CD8-positive, alpha-beta memory T cell (primary cell): ENCODE data around the gene MAP7. TPM values are rescaled to one million over a fixed set of nuclear protein-coding genes. Genes with fewer than 3 reads are reported as not detected.
"Not testable (repeated sequence)": the region's sequence is repeated elsewhere in the genome, so short reads cannot be mapped to it uniquely, and the experiment has no call there.

Experiments used
- CTCF ChIA-PET: fragments of 350-600 bp; sonication (Branson Sonifier 250); formaldehyde crosslinking; loops from one replicate; lab custom pipeline; 2021; ENCODE audit warnings: antibody characterized with exemption; lab: Charles Lee
- POLR2A ChIA-PET: fragments of 350-600 bp; sonication (Branson Sonifier 250); formaldehyde crosslinking; loops from one replicate; lab custom pipeline; 2021; ENCODE audit warnings: antibody characterized with exemption; lab: Charles Lee
- DNase-seq, 5 donors: peaks; one replicate each; pipeline versions ENCODE4 v3.0.0 to v3.0.0-alpha.2; 2020 to 2022; ENCODE audit warnings: mixed read lengths in 1 of 5
- H3K27ac ChIP-seq: one replicate; pipeline ENCODE4 v1.7.0; 2013; ENCODE audit warnings: low read depth, mild to moderate bottlenecking, low read length, moderate library complexity
- H3K27me3 ChIP-seq: 2 replicates; pipeline ENCODE4 v1.7.0; 2013; ENCODE audit warnings: low read length, mild to moderate bottlenecking; ENCODE audit not compliant: insufficient read depth, poor library complexity, severe bottlenecking
- H3K36me3 ChIP-seq: 2 replicates; pipeline ENCODE4 v1.7.0; 2013; ENCODE audit warnings: mild to moderate bottlenecking, low read length, moderate library complexity; ENCODE audit not compliant: insufficient read depth
- H3K4me1 ChIP-seq: 2 replicates; pipeline ENCODE4 v1.7.0; 2013; ENCODE audit warnings: mild to moderate bottlenecking, low read length, moderate library complexity; ENCODE audit not compliant: insufficient read depth
- H3K4me3 ChIP-seq: 2 replicates; pipeline ENCODE4 v1.7.0; 2013; ENCODE audit warnings: mild to moderate bottlenecking, low read length
- H3K9me3 ChIP-seq: 2 replicates; pipeline ENCODE4 v1.7.0; 2013; ENCODE audit warnings: mild to moderate bottlenecking, low read length
- H3K27ac Mint-ChIP-seq, 8 donors: one replicate each; pipeline ENCODE4 v1.8.0; 2020 to 2021; ENCODE audit warnings: mixed read lengths in 8 of 8, mild to moderate bottlenecking in 6 of 8, inconsistent platforms in 3 of 8, moderate library complexity in 3 of 8
- H3K27me3 Mint-ChIP-seq, 2 donors: one replicate each; pipeline ENCODE4 v1.8.0; 2020 to 2021; ENCODE audit warnings: mixed read lengths in 2 of 2, mild to moderate bottlenecking in 1 of 2, moderate library complexity in 1 of 2
- H3K36me3 Mint-ChIP-seq, 3 donors: one replicate each; pipeline ENCODE4 v1.8.0; 2020 to 2021; ENCODE audit warnings: mixed read lengths in 3 of 3, inconsistent platforms in 1 of 3, mild to moderate bottlenecking in 1 of 3
- H3K4me1 Mint-ChIP-seq, 3 donors: one replicate each; pipeline ENCODE4 v1.8.0; 2020 to 2021; ENCODE audit warnings: mixed read lengths in 3 of 3, inconsistent platforms in 1 of 3, mild to moderate bottlenecking in 1 of 3
- H3K4me3 Mint-ChIP-seq, 7 donors: one replicate each; pipeline ENCODE4 v1.8.0; 2020 to 2021; ENCODE audit warnings: mixed read lengths in 7 of 7, mild to moderate bottlenecking in 6 of 7, moderate library complexity in 4 of 7, inconsistent platforms in 2 of 7
- H3K9me3 Mint-ChIP-seq, 5 donors: one replicate each; pipeline ENCODE4 v1.8.0; 2020 to 2022; ENCODE audit warnings: mixed read lengths in 5 of 5, mild to moderate bottlenecking in 3 of 5, moderate library complexity in 2 of 5, inconsistent platforms in 1 of 5
- polyA plus RNA-seq: library from polyadenylated mRNA; unstranded; fragments of 300-500 nt; fragmentation: Illumina TruSeq; gene quantifications from one replicate; pipeline ENCODE4 v1.2.3, GENCODE V29; 2021
- total RNA-seq, 2 experiments: library from RNA; stranded (reverse); gene quantifications; one replicate each; pipeline ENCODE4 v1.2.3, GENCODE V29; 2021

The MAP7 gene
- total and polyA plus RNA-seq, 3 experiments from 2014 or later: 0.50 to 0.52 (median 0.51) TPM

- no peaks in the 10 kb centered on the region for H3K4me1 Mint-ChIP-seq
- peaks cover 0 to 1% (median 0%) of the 10 kb centered on the region in 5 donors for H3K9me3 Mint-ChIP-seq
- H3K36me3 Mint-ChIP-seq: no peaks in the 10 kb centered on the region
- ChIA-PET POLR2A (no interaction called here), CTCF (no interaction called here)
- no peak overlapping the region for H3K4me3 ChIP-seq
- no peak overlapping the region for H3K27ac ChIP-seq
- no peak for DNase-seq
- H3K4me3 Mint-ChIP-seq: no peak overlapping the region
- H3K9me3 ChIP-seq: no peaks in the 10 kb centered on the region
- no peaks in the 10 kb centered on the region for H3K4me1 ChIP-seq
- H3K36me3 ChIP-seq: no peaks in the 10 kb centered on the region
- no peak overlapping the region for H3K27ac Mint-ChIP-seq
- no peaks in the 10 kb centered on the region for H3K27me3 ChIP-seq
- peaks cover 1 to 6% of the 10 kb centered on the region in 2 donors for H3K27me3 Mint-ChIP-seq
These were observed 50.9 kb downstream of the MAP7 start for GRCh38 chr6:136499370-136499769.

GRCh38 chr6:136496449-136496848, 53.8 kb downstream of the MAP7 start:
- CTCF ChIA-PET: not testable (repeated sequence)

GRCh38 chr6:136494710-136495109, 55.5 kb downstream of the MAP7 start:
- H3K4me3 Mint-ChIP-seq: no peak overlapping the region
- no peaks in the 10 kb centered on the region for H3K4me1 ChIP-seq
- H3K27me3 Mint-ChIP-seq: peaks cover 8 to 18% of the 10 kb centered on the region in 2 donors
- H3K27ac Mint-ChIP-seq: no peak overlapping the region
- no peaks in the 10 kb centered on the region for H3K27me3 ChIP-seq
- H3K36me3 Mint-ChIP-seq: no peaks in the 10 kb centered on the region
- POLR2A ChIA-PET: no interaction called here
- H3K9me3 ChIP-seq: no peaks in the 10 kb centered on the region
- H3K4me1 Mint-ChIP-seq: no peaks in the 10 kb centered on the region
- no peak for DNase-seq
- CTCF ChIA-PET: no interaction called here
- H3K27ac ChIP-seq: no peak overlapping the region
- H3K36me3 ChIP-seq: no peaks in the 10 kb centered on the region
- H3K4me3 ChIP-seq: no peak overlapping the region
- H3K9me3 Mint-ChIP-seq: no peaks in the 10 kb centered on the region

More at GRCh38 chr6:136496449-136496848, 53.8 kb downstream of the MAP7 start:
- H3K4me3 ChIP-seq, H3K4me3 Mint-ChIP-seq, H3K36me3 ChIP-seq, H3K36me3 Mint-ChIP-seq, H3K27me3 ChIP-seq, H3K9me3 ChIP-seq, H3K27ac ChIP-seq, H3K27ac Mint-ChIP-seq, H3K9me3 Mint-ChIP-seq, DNase-seq, H3K4me1 Mint-ChIP-seq, POLR2A ChIA-PET, H3K4me1 ChIP-seq: not testable (repeated sequence)
- H3K27me3 Mint-ChIP-seq: peaks cover 8 to 15% of the 10 kb centered on the region in 2 donors

- POLR2A ChIA-PET: no interaction called here
- Mint-ChIP-seq H3K4me1 (no peaks in the 10 kb centered on the region), H3K9me3 (no peaks in the 10 kb centered on the region)
These were observed 56.2 kb downstream of the MAP7 start for GRCh38 chr6:136494059-136494458.

GRCh38 chr6:136492409-136492808, 57.8 kb downstream of the MAP7 start:
- Histone ChIP-seq H3K4me3 (no peak overlapping the region), H3K27ac (no peak overlapping the region), H3K9me3 (no peaks in the 10 kb centered on the region), H3K27me3 (no peaks in the 10 kb centered on the region), H3K36me3 (no peaks in the 10 kb centered on the region), H3K4me1 (no peaks in the 10 kb centered on the region)
- CTCF ChIA-PET: no interaction called here
- Mint-ChIP-seq H3K9me3 (no peaks in the 10 kb centered on the region), H3K4me1 (no peaks in the 10 kb centered on the region), H3K36me3 (no peaks in the 10 kb centered on the region), H3K4me3 (no peak overlapping the region), H3K27ac (no peak overlapping the region), H3K27me3 (peaks cover 8 to 21% of the 10 kb centered on the region in 2 donors)
- no peak for DNase-seq
- POLR2A ChIA-PET: no interaction called here

More at GRCh38 chr6:136494059-136494458, 56.2 kb downstream of the MAP7 start:
- Mint-ChIP-seq H3K27me3 (peaks cover 8 to 21% of the 10 kb centered on the region in 2 donors), H3K36me3 (no peaks in the 10 kb centered on the region), H3K4me3 (no peak overlapping the region), H3K27ac (no peak overlapping the region)
- H3K4me1 ChIP-seq: no peaks in the 10 kb centered on the region
- H3K27ac ChIP-seq: no peak overlapping the region
- H3K36me3 ChIP-seq: no peaks in the 10 kb centered on the region
- no peaks in the 10 kb centered on the region for H3K27me3 ChIP-seq
- H3K4me3 ChIP-seq: no peak overlapping the region
- CTCF ChIA-PET: no interaction called here
- H3K9me3 ChIP-seq: no peaks in the 10 kb centered on the region
- no peak for DNase-seq

- H3K27ac Mint-ChIP-seq: no peak overlapping the region
- H3K9me3 Mint-ChIP-seq: no peaks in the 10 kb centered on the region
- no peaks in the 10 kb centered on the region for H3K4me1 Mint-ChIP-seq
- no peak overlapping the region for H3K4me3 Mint-ChIP-seq
- H3K27me3 Mint-ChIP-seq: peaks cover 7 to 18% of the 10 kb centered on the region in 2 donors
- no peaks in the 10 kb centered on the region for H3K27me3 ChIP-seq
- H3K27ac ChIP-seq: no peak overlapping the region
- no peaks in the 10 kb centered on the region for H3K36me3 Mint-ChIP-seq
- POLR2A ChIA-PET: no interaction called here
- no peak overlapping the region for H3K4me3 ChIP-seq
- H3K9me3 ChIP-seq: no peaks in the 10 kb centered on the region
- CTCF ChIA-PET: no interaction called here
- DNase-seq: no peak
- no peaks in the 10 kb centered on the region for H3K36me3 ChIP-seq
- H3K4me1 ChIP-seq: no peaks in the 10 kb centered on the region
These were observed 58.5 kb downstream of the MAP7 start for GRCh38 chr6:136491754-136492153.

- H3K36me3 ChIP-seq: no peaks in the 10 kb centered on the region
- Mint-ChIP-seq H3K27ac (no peak overlapping the region), H3K27me3 (peaks cover 7 to 18% of the 10 kb centered on the region in 2 donors), H3K36me3 (no peaks in the 10 kb centered on the region), H3K4me1 (no peaks in the 10 kb centered on the region), H3K4me3 (no peak overlapping the region), H3K9me3 (no peaks in the 10 kb centered on the region)
- DNase-seq: no peak
- no peaks in the 10 kb centered on the region for H3K4me1 ChIP-seq
- H3K9me3 ChIP-seq: no peaks in the 10 kb centered on the region
- H3K4me3 ChIP-seq: no peak overlapping the region
- ChIA-PET CTCF (no interaction called here), POLR2A (no interaction called here)
- H3K27me3 ChIP-seq: no peaks in the 10 kb centered on the region
- no peak overlapping the region for H3K27ac ChIP-seq
These were observed 59.0 kb downstream of the MAP7 start for GRCh38 chr6:136491251-136491650.

GRCh38 chr6:136489689-136490033, 60.6 kb downstream of the MAP7 start:
- H3K9me3 Mint-ChIP-seq, H3K4me3 Mint-ChIP-seq, H3K4me1 ChIP-seq, H3K36me3 ChIP-seq, H3K4me3 ChIP-seq, H3K9me3 ChIP-seq, H3K27ac Mint-ChIP-seq, DNase-seq, H3K36me3 Mint-ChIP-seq, H3K27me3 ChIP-seq, H3K4me1 Mint-ChIP-seq, CTCF ChIA-PET, POLR2A ChIA-PET, H3K27ac ChIP-seq: not testable (repeated sequence)
- H3K27me3 Mint-ChIP-seq: peaks cover 7 to 16% of the 10 kb centered on the region in 2 donors
